SK-N-SH (cell line): ENCODE results near the gene ZNF439. TPM values are rescaled to one million over a fixed set of nuclear protein-coding genes. Genes with fewer than 3 reads are reported as not detected.

Experiments
- CTCF ChIA-PET: fragments of 300-600, 350-600 bp; formaldehyde crosslinking; extraction: SDS; loops from one replicate; lab custom pipeline; 2021; lab: Yijun Ruan, JAX
- POLR2A ChIA-PET: fragments of 350-600 bp; sonication (Branson Sonifier 250); formaldehyde crosslinking; extraction: SDS; loops from one replicate; lab custom pipeline; 2020; ENCODE audit warnings: antibody characterized with exemption, inconsistent platforms; lab: Yijun Ruan, JAX
- DNase-seq: peaks from one replicate; pipeline ENCODE4 v3.0.0; 2012
- H2AFZ ChIP-seq: fragments of 200-600 bp; sonication (generic); 2 replicates; pipeline ENCODE4 v1.8.1; 2016; ENCODE audit warnings: antibody characterized with exemption, mild to moderate bottlenecking, low read depth
- H3F3A ChIP-seq: fragments of 200-600 bp; sonication (generic); replicated peaks from 2 replicates; pipeline ENCODE3; 2016; ENCODE audit warnings: antibody characterized with exemption, mild to moderate bottlenecking; ENCODE audit not compliant: insufficient read depth
- H3K27ac ChIP-seq, 2 experiments: fragments of 200-500 bp in 1 of 2; fragments of 200-600 bp in 1 of 2; sonication (Bioruptor generic) in 1 of 2; sonication (generic), shearing (Covaris generic) in 1 of 2; 2 replicates each; pipeline versions ENCODE4 v1.5.1 to v1.6.1; 2014 to 2016; ENCODE audit warnings: low read depth in 2 of 2, inconsistent platforms in 1 of 2, low read length in 1 of 2, mild to moderate bottlenecking in 1 of 2, mixed read lengths in 1 of 2
- H3K27me3 ChIP-seq: fragments of 200-600 bp; sonication (generic), shearing (Covaris generic); 2 replicates; pipeline ENCODE4 v1.6.1; 2016; ENCODE audit warnings: mixed run types; ENCODE audit not compliant: insufficient read depth
- H3K36me3 ChIP-seq, 2 experiments: fragments of 200-500 bp in 1 of 2; fragments of 200-600 bp in 1 of 2; sonication (Bioruptor generic) in 1 of 2; sonication (generic) in 1 of 2; replicated peaks in 1 of 2; 2 replicates each; pipeline versions ENCODE3 to v1.5.1; 2014 to 2016; ENCODE audit warnings: low read length in 1 of 2, mild to moderate bottlenecking in 1 of 2; ENCODE audit not compliant: insufficient read depth in 2 of 2, control insufficient read depth in 1 of 2
- H3K4me1 ChIP-seq, 2 experiments: fragments of 200-500 bp in 1 of 2; fragments of 200-600 bp in 1 of 2; sonication (Bioruptor generic) in 1 of 2; sonication (generic), shearing (Covaris generic) in 1 of 2; 2 replicates each; pipeline versions ENCODE4 v1.5.1 to v1.6.1; 2014 to 2016; ENCODE audit warnings: low read depth in 1 of 2, low read length in 1 of 2, mixed run types in 1 of 2; ENCODE audit not compliant: insufficient read depth in 2 of 2, control insufficient read depth in 1 of 2
- H3K4me2 ChIP-seq: fragments of 200-600 bp; sonication (generic), shearing (Covaris generic); 2 replicates; pipeline ENCODE4 v1.6.1; 2017; ENCODE audit warnings: mixed run types
- H3K4me3 ChIP-seq, 2 experiments: fragments of 200-500 bp in 1 of 2; fragments of 200-600 bp in 1 of 2; sonication (Bioruptor generic) in 1 of 2; sonication (generic), shearing (Covaris generic) in 1 of 2; 2 replicates each; pipeline versions ENCODE4 v1.5.1 to v1.8.1; 2014 to 2016; ENCODE audit warnings: low read depth in 2 of 2, inconsistent platforms in 1 of 2, low read length in 1 of 2, mild to moderate bottlenecking in 1 of 2, mixed read lengths in 1 of 2, moderate library complexity in 1 of 2
- H3K79me2 ChIP-seq: fragments of 200-600 bp; sonication (generic); 2 replicates; pipeline ENCODE4 v1.8.1; 2017; ENCODE audit warnings: mild to moderate bottlenecking; ENCODE audit not compliant: insufficient read depth
- H3K9ac ChIP-seq: fragments of 200-600 bp; sonication (generic); 2 replicates; pipeline ENCODE4 v1.6.1; 2017; ENCODE audit warnings: mixed run types
- H3K9me2 ChIP-seq: fragments of 200-600 bp; sonication (generic); 2 replicates; pipeline ENCODE4 v1.6.1; 2017; ENCODE audit warnings: mixed run types
- H3K9me3 ChIP-seq: fragments of 200-600 bp; sonication (generic); 2 replicates; pipeline ENCODE4 v1.6.1; 2017; ENCODE audit warnings: mixed run types, mild to moderate bottlenecking, moderate library complexity
- H4K20me1 ChIP-seq: fragments of 200-600 bp; sonication (generic); 2 replicates; pipeline ENCODE4 v1.6.1; 2017; ENCODE audit warnings: mild to moderate bottlenecking, mixed run types; ENCODE audit not compliant: insufficient read depth
- FOXM1 ChIP-seq: IDR thresholded peaks from 2 replicates; pipeline ENCODE4 v1.4.0; 2012; ENCODE audit warnings: low read depth, mild to moderate bottlenecking
- IRF3 ChIP-seq: fragments of 150-350 bp; IDR thresholded peaks from 2 replicates; pipeline ENCODE4 v1.6.1; 2016; ENCODE audit warnings: mild to moderate bottlenecking, low read depth, low read length
- MEF2A ChIP-seq: IDR thresholded peaks from 2 replicates; pipeline ENCODE4 v1.4.0; 2012; ENCODE audit warnings: low read depth, borderline replicate concordance
- MXI1 ChIP-seq: IDR thresholded peaks from 2 replicates; pipeline ENCODE4 v1.6.1; 2012; ENCODE audit warnings: mild to moderate bottlenecking, low read depth, low read length, improper control_type of control experiment
- PBX3 ChIP-seq: IDR thresholded peaks from 2 replicates; pipeline ENCODE4; 2012
- POLR2AphosphoS5 ChIP-seq: IDR thresholded peaks from 2 replicates; pipeline ENCODE4 v1.6.1; 2012; ENCODE audit warnings: low read depth, low read length
- TEAD4 ChIP-seq: IDR thresholded peaks from 2 replicates; pipeline ENCODE4 v1.4.0; 2012; ENCODE audit warnings: mild to moderate bottlenecking, borderline replicate concordance; ENCODE audit not compliant: insufficient read depth
- YY1 ChIP-seq: IDR thresholded peaks from 2 replicates; pipeline ENCODE4 v1.4.0; 2012; ENCODE audit warnings: low read depth, mild to moderate bottlenecking
- WGBS: methylation state at CpG from one replicate; pipeline ENCODE4 v1.1.6; 2017; ENCODE audit warnings: low lambda C conversion rate; 5-methylcytosine and 5-hydroxymethylcytosine counted together
- polyA plus RNA-seq, 3 experiments: library from polyadenylated mRNA; depleted of rRNA; stranded (reverse); fragments of >200 nt; gene quantifications; 2 replicates each; pipeline ENCODE4 v1.2.3, GENCODE V29; 2012
- TF ChIP-seq, protein P1 (sequence below): IDR thresholded peaks from 2 replicates; pipeline ENCODE4 v1.4.0; 2012; ENCODE audit warnings: low read depth

ZNF439 gene
- 1.7 and 2.1 TPM in 2 replicates for polyA plus RNA-seq (2012; rRNA removed)
- polyA plus RNA-seq (2012; cell fraction: cytosol; rRNA removed), result 1.6 and 1.7 TPM in 2 replicates
- polyA plus RNA-seq (2012; cell fraction: nucleus; rRNA removed), result 5.2 and 7.9 TPM in 2 replicates

DNA sequence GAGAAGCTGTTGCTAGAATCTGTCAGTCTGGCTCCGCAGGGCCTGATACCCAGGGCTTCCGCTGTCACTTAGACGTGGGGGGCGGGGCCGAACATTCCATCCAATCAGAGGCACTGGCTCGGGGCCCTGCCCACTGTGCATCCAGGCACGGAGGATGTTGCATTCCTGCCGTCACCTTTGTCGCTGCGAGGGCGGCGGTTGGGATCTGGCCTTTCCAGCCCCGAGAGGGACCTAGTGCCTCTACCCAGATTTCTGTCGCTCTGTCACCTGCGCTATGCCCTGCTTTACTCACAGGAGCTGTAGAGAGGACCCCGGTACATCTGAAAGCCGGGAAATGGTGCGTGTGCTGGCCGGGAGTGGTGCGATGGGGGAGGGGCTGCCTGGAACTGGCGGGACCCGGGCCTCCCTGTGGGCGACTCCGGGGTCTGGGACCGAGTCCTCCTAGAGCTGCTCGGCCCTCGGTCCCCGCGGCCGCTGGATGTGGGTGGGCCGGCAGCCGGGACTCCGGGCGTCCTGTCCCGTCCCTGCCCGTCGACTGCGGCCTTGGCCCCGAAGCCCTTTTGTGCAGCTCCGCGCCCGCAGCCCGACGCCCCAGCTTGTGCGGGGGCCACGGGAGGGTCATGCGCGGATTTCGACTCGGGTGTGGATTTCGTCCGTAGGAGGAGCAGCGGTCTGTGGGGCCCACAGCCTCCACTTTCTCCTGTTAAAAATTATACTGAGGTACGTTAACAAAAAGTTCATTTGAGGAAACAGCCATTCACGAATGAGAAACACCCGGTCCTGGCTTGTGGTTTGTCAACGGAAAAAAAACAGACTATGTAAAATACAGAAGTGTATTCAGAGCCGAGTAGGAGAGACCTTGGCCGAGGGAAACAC, at the start of gene ZNF439:
Gene ZNF439, plus strand, starts transcription at position 133 of the 876 bp plus-strand sequence. Its CDS starts 142 bp downstream, at position 275.
- H3K36me3 ChIP-seq, result peaks cover 0 to 6% of the 10 kb centered on the region in 2 experiments
- H3K27me3 ChIP-seq, result no peaks in the 10 kb centered on the region
- peak within 1 kb of the TSS; percentile 83 for H2AFZ ChIP-seq
- no peaks in the 10 kb centered on the region for H3K9me2 ChIP-seq
- 4% methylated on average over 20 of the region's 59 CpGs for WGBS
- peak; percentile 95 for DNase-seq
- peak within 1 kb of the TSS; percentile 48 for H3K9ac ChIP-seq
- H3K4me3 ChIP-seq, result peak within 1 kb of the TSS; percentile 57 to 82
- peak within 1 kb of the TSS; percentile 78 for H3K4me2 ChIP-seq
- no peaks in the 10 kb centered on the region for H3F3A ChIP-seq
- no peaks in the 10 kb centered on the region for H3K9me3 ChIP-seq
- H4K20me1 ChIP-seq, result no peaks in the 10 kb centered on the region
- peaks cover 0 to 5% of the 10 kb centered on the region in 2 experiments; a peak in 1 of 4 replicates for H3K4me1 ChIP-seq
- TF ChIP-seq TEAD4 (0 out of 2 replicates have a peak, but pooled peaks have one; percentile 10), PBX3 (peak; percentile 71), POLR2AphosphoS5 (peak; percentile 48; the same call in 1 of the 2 replicates), MEF2A (no peak), MXI1 (peak; percentile 84), IRF3 (no peak), YY1 (no peak)
- TF ChIP-seq, protein P1, sequence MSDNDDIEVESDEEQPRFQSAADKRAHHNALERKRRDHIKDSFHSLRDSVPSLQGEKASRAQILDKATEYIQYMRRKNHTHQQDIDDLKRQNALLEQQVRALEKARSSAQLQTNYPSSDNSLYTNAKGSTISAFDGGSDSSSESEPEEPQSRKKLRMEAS, result 0 out of 2 replicates have a peak, but pooled peaks have one; percentile 51
- peak within 1 kb of the TSS in 1 of 2 experiments; percentile 44; a peak in 1 of 4 replicates for H3K27ac ChIP-seq
- POLR2A ChIA-PET, result no interaction called here
- CTCF ChIA-PET, result interaction anchor here (0.8 to 1.4 kb wide), 4 partner anchors 11 to 75 kb away, joined by 3 to 6 read pairs (median 3); partner anchors contain the start of gene ZNF491
- H3K79me2 ChIP-seq, result peaks cover 4% of the 10 kb centered on the region; the same call in 1 of the 2 replicates

DNA sequence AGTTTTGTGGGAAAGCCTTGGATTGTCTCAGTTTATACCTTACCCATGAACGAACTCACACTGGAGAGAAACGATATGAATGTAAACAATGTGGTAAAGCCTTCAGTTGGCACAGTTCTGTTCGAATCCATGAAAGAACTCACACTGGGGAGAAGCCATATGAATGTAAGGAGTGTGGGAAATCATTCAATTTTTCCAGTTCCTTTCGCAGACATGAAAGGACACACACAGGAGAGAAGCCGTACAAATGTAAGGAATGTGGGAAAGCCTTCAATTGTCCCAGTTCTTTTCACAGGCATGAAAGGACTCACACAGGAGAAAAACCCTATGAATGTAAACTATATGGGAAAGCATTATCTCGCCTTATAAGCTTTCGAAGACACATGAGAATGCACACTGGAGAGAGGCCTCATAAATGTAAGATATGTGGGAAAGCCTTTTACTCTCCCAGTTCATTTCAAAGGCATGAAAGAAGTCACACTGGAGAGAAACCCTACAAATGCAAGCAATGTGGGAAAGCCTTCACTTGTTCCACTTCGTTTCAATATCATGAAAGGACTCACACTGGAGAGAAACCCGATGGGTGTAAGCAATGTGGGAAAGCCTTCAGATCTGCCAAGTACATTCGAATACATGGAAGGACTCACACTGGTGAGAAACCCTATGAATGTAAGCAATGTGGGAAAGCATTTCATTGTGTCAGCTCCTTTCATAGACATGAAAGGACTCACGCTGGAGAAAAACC, 42.0 kb upstream of the ZNF439 start:
- no peak for DNase-seq
- Histone ChIP-seq H3K9ac (no peak overlapping the region), H3F3A (peaks cover 3% of the 10 kb centered on the region), H3K36me3 (peaks cover 2 to 26% of the 10 kb centered on the region in 2 experiments), H3K9me2 (no peaks in the 10 kb centered on the region), H2AFZ (no peak overlapping the region), H3K4me1 (no peaks in the 10 kb centered on the region), H4K20me1 (no peaks in the 10 kb centered on the region), H3K9me3 (peaks cover 28% of the 10 kb centered on the region; the same call in 1 of the 2 replicates), H3K79me2 (no peaks in the 10 kb centered on the region), H3K27me3 (no peaks in the 10 kb centered on the region), H3K27ac (no peak overlapping the region)
- WGBS, result 66% methylated on average over 11 of the region's 11 CpGs
- CTCF ChIA-PET, result interaction anchor here (0.6 to 2.1 kb wide), 2 partner anchors 9 to 35 kb away, joined by 3 to 19 read pairs; partner anchors contain the start of gene ZNF491
- POLR2A ChIA-PET, result no interaction called here
- TF ChIP-seq, protein P1, result no peak
- TF ChIP-seq PBX3, result no peak
- TF ChIP-seq FOXM1, result no peak
- TF ChIP-seq, all 33 proteins: peak for 0
- H3K4me3 ChIP-seq, result no peak overlapping the region
- no peak overlapping the region for H3K4me2 ChIP-seq
